Measurements from ENCODE around the gene PCED1B.
"Not testable (repeated sequence)": the region's sequence is repeated elsewhere in the genome, so short reads cannot be mapped to it uniquely, and the experiment has no call there.

PCED1B gene, protein sequence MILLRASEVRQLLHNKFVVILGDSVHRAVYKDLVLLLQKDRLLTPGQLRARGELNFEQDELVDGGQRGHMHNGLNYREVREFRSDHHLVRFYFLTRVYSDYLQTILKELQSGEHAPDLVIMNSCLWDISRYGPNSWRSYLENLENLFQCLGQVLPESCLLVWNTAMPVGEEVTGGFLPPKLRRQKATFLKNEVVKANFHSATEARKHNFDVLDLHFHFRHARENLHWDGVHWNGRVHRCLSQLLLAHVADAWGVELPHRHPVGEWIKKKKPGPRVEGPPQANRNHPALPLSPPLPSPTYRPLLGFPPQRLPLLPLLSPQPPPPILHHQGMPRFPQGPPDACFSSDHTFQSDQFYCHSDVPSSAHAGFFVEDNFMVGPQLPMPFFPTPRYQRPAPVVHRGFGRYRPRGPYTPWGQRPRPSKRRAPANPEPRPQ

DNA sequence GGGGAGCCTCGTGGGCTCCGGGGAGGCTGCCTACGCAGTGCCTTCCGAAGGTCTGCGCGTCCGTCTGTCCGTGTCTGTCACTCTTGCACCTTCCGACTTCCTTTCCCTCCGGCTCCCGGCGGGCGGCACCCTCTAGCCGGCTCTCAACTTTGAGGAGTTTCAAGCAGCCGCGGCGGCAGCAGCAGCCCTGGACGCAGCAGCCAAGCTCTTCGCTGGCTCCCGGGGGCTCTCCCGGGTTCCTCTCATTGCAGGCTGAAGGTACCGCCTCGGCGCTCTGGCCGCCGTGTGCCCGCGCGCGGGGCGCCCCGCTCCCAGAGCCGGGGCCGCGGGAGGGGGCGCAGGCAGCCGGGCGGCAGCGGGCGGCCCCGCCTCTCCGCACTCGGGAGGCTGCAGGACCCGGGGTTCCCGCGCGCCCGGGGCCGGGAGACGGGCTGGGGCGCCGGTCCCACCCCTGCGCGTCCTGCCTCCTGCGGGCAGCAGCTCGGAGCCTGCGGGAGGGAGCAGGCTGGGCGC is at the start of gene PCED1B, which contains the start of gene AMIGO2:
Gene PCED1B, plus strand, starts transcription at position 154 of the 513 bp plus-strand sequence. CDS start 155,443 bp downstream, outside the sequence.
Gene AMIGO2, minus strand, starts transcription at position 492 of the 513 bp plus-strand sequence. CDS start 957 bp downstream, outside the sequence.
- peak; percentile 64 for DNase-seq (ENCODE audit: low spot score)

DNA sequence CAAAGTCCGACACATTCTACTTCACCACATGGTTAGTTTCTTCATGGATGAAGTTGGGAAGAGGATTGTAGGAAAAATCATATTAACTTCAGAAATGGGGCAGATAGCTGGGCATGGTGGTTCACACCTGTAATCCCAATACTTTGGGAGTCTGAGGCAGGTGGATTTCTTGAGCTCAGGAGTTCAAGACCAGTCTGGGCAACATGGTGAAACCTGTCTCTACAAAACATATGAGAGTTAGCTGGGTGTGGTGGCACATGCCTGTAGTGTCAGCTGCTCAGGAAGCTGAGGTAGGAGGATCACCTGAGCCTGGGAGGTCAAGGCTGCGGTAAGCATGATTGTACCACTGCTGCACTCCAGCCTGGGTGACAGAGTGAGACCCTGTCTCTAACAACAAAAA is 49.5 kb upstream of the PCED1B start:
- DNase-seq (ENCODE audit: low spot score) = no peak

DNA sequence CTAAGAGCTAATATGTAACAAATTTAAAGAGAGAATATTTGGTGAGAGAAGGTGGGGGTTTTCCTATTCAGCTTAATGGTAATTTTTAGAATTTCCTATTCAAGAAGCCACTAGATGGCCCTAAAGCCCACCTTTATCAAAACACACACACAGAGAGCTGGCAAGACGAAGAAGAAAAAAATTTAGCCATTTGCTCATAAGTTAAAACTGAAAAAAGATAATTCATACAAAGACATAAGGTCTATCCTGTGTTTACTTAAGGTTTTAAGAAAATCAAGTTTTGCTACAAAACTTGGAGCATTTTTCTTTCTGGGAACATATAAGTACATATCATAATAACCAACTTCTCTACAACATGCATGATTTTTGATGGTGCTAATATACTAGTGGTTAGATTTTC is 46.8 kb upstream of the PCED1B start:
- DNase-seq (ENCODE audit: low spot score) = peak; percentile 6

DNA sequence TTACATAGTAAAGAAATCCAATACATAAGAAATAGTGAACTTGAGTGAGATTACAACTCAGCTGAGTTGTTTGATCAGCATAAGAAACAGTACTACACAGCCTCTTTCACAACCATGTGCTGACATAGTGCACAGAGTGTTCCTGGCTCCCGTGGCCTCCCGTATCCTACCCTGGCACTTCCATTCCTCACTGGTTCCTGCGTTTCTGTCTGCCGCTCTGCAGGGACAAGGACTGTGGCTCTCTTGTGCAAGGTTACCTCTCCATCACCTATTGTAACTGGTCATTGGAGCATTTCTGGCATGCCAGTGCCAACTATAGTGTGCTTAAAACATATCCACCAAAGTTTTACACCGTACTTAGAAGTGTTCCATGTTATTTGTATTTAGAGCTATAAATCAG is 46.3 kb upstream of the PCED1B start:
- DNase-seq (ENCODE audit: low spot score) = peak; percentile 12

DNA sequence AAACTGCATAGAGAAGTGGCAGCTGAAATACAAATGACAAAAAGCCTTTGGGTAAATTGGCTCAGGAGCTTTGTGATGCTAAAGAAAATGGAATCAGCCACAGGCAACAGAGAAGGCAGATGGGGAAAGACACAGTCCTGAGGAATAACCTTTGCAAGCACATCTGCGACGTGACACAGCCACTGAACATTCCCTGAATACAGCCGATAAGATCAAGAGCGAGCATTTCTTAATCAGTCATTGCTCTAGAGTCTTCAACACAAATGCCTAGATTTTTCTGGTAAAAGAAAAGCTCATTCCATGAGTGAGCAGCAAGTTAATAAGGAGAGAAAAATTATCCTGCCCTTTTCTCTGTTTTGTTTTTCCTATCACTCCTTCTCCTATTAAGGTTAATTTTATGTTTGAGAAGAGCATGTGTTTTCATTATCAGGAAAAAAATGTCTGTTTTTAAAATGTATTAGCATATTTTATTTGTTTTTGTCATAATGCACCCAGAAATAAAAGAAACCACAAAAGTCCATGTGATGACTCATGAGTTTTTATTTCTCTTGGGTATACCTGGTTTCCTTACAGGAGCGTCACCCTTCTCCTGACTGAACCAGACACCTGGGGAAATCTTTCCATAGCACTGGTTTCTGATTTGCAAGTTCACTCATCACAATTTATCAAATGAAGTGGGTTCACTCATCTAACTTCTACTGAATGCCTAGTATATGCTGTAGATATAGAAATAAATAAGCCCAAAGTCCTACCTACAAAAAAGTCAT is 45.4 kb upstream of the PCED1B start:
- DNase-seq (ENCODE audit: low spot score) = no peak

DNA sequence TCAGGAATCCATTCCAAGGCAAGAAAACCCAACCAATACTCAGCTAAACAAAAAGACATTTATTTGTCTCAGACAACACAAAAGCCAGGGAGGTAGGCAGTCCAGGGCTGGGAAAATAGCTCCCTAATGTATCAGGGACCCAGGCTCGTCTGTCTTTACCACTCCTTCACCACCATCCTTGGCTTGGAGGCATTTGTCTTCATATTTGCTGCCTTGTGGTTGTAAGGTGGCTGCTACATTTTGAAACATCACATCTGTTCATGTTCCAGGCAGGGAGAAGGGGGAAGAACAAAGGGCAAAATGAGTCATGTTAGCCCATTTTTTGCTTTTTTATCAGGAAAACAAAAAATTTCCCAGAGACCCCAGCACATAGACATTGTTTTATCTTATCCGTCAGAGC is 44.8 kb upstream of the PCED1B start:
- no peak for DNase-seq (ENCODE audit: low spot score)

DNA sequence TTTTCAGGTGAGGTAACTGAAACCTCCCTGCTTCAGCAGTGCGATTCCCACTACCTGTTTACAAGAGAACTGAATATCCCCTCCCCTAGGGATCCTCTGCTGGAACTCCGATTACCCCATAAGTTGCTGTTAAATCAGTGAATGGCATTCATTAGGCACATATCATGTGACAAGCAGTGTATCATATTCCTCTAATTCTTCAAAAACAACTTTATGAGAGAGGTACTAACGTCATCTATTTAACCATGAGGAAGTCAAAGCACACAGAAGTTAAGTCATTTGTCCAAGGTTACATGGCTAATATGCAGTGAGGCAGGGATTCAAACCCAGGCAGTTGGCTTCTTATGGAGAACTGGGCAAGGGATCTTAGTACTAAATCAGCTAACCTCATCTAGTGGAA is 43.9 kb upstream of the PCED1B start:
- no peak for DNase-seq (ENCODE audit: low spot score)

DNA sequence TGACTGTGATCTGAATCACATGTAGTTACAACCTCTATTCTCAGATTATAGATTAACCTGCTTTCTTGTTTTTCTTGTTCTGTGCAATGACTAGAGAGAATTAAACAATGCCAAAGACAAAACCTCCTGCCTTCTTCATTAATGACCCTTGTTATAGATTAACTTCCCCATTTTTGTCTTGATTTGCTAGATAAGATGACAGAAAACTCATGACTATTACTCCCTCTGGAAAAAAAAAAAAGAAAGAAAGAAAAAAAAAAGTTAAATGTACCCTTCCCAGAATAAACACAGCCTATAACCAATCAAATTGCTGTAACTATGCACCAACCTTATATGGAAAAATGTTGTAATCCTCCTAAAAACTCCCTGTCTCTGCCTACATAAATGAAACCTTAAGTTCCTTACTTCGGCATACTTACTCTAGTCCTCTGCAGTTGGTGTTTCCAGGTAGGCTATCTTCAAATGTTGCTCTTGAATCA is 41.1 kb upstream of the PCED1B start:
- no peak for DNase-seq (ENCODE audit: low spot score)

DNA sequence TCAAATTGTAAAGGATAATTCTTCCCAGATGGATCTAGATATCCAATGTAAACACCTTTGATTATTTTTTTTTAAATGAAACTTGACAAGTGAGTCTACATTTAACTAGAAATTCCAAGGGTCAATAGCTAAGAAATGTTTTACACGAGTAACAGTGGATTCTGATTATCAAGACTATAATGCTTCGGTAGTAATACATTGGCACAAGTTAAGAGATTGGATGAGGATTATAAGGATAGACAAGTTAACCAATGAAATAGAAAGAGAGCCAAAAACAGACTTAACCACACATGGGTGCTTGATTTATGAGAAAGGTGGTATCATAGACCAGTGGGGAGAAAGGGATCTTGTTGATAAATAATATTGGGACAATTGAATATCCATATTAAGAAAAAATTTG is 40.3 kb upstream of the PCED1B start:
- no peak for DNase-seq (ENCODE audit: low spot score)

DNA sequence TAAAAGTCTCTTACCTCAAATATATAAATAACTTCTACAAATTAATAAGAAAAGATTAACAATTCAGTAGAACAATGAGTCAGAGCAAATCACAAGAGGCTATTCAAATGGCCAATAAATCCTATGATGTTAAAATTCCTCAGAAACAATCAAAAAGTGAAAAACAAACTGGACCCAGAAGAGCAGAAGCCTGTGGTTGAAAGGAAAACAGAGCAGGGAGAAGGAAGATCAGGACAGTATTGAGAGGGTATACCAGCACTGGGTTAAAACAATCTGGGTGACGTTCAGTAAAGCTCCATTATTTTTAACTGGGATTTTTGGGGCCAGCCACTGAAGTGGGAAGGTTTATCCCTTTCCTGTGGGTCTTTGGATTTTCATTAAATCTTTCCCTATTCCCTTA is 39.7 kb upstream of the PCED1B start:
- no peak for DNase-seq (ENCODE audit: low spot score)

DNA sequence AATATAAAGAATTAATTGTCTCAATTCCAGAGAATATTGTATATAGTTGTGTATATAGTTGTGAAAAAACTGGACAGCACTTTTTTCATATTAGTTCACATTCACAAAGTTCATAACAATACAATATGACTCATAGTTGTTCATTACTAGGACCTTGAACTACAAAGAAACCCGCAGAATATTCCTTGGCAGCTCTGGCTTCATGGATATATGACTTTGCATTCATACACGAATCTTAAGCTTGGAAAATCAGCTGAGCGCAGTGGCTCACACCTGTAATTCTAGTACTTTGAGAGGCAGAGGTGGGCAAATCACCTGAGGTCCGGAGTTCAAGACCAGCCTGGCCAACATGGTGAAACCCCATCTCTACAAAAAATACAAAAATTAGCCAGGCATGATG is 38.1 kb upstream of the PCED1B start:
- DNase-seq (ENCODE audit: low spot score) = no peak

DNA sequence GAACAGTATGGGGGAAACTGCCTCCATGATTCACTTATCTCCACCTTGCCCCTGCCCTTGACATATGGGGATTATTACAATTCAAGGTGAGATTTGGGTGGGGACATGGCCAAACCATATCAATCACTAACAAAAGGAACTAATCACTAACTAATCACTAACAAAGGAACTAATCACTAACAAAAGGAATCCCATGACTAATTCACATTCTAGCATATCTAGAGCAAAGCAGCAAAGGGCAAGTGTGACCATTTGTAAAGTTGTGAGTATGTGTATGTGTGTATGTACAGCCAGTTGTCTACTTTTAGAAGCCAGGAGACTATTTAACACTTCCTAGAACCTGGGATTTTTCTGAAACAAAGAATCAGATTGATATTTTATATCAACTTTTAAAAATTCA is 30.9 kb upstream of the PCED1B start:
- DNase-seq (ENCODE audit: low spot score) = no peak

DNA sequence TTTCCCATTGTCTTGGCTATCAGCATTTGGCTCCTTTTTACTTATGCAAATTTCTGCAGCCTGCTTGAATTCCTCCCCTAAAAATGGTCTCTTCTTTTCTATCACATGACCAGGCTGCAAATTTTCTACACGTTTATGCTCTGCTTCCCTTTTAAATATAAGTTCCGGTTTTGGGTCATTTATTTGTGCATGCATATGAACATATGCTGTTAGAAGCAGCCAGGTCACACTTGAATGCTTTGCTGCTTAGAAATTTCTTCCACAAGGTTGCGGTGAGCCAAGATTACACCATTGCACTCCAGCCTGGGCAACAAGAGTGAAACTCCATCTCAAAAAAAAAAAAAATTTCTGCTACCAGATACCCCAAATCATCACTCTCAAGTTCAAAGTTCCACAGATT is 28.1 kb upstream of the PCED1B start:
- not testable (repeated sequence) for DNase-seq (ENCODE audit: low spot score)

DNA sequence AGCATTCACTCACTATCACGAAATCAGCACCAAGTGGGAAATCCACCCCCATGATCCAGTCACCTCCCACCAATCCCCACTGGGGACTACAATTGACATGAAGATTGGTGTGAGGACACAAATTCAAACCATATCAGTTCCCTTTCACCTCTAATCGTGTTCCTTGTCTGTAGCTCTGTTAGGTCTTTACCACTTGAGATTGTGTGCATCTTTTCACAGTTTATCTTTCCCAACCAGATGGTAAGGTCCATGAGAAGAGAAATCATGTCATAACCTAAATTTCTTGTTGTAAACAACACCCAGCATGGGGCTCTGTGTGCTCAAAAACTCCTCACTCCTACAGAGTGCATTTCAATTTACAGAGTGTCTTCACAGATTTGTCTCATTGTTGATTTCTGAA is 27.1 kb upstream of the PCED1B start:
- DNase-seq (ENCODE audit: low spot score) = no peak

DNA sequence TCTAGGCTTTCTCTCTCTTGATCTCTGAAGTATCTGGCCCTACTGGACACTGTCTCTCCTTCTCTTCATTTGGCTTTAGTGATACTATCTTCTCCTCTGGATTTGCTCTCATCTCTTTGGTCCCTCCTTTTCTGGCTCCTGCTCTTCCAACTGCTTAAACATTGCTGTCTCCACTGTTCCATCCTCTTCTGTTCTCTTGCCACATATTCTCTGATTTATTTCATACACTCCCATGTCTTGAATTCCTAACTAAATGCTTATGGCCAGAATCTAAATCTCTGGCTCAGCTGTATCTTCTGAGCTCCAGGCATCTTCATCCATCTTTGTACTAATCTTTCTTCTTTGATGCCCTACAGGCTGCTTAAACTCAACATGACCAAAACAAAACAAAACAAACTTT is 25.5 kb upstream of the PCED1B start:
- DNase-seq (ENCODE audit: low spot score) = no peak

DNA sequence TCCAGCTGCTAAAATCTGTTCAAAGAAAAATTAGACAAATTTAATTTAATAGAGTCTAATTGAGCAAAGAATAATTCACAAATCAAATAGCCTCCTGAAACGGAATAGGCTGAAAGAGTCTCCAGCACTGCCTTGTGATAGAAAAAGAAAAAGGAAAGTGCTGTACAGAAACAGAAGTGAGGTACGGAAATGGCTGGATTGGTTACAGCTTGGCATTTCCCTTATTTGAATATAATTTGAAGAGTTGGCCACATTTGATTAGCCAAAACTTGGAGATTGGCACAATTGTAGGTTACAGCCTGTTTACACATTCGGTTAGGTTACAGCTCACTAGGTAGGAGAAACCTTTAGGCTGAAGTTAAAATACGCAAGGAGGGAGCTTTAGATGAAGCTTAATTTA is 24.8 kb upstream of the PCED1B start:
- no peak for DNase-seq (ENCODE audit: low spot score)

DNA sequence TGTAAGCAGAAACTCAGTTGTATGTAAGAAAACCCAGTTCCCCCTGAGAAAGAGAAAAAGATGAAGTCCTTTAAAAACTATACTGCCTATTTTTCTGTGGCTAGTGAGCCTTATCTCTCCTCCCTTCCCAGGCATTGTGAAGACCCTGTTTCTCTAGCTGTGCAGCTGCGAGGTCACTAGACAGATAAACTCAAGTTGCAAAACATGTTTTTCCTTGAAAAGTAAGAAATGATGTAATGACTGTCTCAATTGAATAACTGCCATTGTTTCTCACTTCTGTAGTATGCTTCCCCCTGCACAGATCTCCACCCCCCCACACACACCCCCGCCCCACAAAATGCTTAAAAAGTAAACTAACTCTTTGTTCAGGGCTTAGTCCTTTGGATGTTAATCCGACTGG is 23.6 kb upstream of the PCED1B start:
- not testable (repeated sequence) for DNase-seq (ENCODE audit: low spot score)

DNA sequence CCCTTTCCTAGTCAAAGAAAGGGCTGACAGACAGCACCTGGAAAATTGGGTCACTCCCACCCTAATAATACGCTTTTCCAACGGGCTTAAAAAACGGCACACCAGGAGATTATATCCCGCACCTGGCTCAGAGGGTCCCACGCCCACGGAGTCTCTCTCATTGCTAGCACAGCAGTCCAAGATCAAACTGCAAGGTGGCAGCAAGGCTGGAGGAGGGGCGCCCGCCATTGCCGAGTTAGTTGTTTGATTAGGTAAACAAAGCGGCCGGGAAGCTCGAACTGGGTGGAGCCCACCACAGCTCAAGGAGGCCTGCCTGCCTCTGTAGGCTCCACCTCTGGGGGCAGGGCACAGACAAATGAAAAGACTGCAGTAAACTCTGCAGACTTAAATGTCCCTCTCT is 22.5 kb upstream of the PCED1B start:
- not testable (repeated sequence) for DNase-seq (ENCODE audit: low spot score)

DNA sequence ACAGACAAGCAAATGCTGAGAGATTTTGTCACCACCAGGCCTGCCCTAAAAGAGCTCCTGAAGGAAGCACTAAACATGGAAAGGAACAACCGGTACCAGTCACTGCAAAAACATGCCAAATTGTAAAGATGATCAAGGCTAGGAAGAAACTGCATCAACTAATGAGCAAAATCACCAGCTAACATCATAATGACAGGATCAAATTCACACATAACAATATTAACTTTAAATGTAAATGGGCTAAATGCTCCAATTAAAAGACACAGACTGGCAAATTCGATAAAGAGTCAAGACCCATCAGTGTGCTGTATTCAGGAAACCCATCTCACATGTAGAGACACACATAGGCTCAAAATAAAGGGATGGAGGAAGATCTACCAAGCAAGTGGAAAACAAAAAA is 20.8 kb upstream of the PCED1B start:
- not testable (repeated sequence) for DNase-seq (ENCODE audit: low spot score)

DNA sequence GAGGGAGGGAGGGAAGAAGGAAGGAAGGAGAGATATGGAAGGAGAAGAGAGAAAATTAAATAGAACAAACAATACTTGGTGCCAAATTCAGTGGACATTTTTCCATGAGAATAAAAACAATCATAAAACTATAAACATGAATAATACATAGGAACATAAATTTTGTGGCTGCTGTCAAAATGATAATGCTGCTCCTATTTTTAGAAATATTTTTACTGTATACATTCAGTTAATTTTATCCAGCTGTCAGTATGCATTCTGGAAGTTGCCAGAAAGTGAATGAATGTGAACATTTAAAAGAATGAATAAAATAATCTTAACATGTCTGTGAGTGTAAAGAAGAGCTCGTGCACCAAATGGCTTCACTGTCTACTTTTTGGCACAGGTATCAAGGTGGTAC is 13.9 kb upstream of the PCED1B start:
- no peak for DNase-seq (ENCODE audit: low spot score)

DNA sequence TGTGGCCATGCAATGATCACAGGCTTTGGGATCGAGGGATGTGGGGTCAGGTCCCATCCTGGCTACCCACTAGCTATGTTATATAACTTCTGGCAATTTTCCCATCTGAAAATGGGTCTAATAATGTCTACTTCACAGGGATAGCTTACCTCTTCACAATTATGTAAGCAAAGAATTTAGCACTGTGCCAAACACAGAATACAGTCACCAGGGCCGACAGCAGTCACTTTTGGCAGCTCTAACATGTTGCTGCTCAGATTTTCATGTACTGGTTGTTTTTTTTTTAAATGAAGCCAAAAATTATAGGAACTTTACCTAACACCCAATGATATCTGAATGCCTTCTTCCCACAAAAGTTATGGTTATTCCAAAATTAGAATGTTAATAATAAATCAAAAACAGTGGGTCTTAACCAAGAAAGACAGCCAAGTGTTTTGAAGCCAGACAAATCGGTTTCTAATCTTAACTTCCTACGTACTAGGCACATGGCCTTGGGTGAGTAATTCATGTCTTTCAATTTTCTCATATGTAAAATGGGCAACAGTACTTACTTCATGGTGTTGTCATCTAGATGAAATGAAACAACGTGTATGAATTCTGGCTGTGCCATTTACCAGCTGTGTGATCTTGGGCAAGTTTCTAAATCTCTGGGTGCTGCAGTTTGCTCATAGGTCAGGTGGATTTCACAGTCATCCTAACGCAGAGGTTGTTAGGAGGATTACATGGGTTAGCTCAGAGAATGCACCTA is 13.0 kb upstream of the PCED1B start:
- DNase-seq (ENCODE audit: low spot score) = no peak

DNA sequence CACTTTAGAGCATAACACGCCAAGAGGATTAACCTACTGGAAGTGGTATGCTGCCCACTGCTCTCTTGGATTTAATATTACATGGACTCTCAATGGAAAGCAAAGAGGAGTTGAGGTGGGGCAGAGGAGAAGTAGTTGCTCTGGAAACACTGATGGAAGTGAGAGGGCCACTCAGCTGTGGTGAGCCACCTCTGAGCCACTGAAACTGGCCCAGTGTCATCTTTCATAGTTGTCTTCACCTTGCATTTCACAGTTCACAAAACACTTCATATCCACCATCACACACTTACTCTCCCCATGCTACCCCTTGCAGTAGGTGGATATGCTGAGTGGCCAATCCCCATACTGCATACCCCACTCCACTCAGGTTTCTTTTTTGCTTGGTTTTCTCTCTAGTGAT is 12.2 kb upstream of the PCED1B start:
- DNase-seq (ENCODE audit: low spot score) = no peak

All from HuH-7 (cell line).